ENCODE measurements around the gene TAOK3. TPM values are rescaled to one million over a fixed set of nuclear protein-coding genes. Genes with fewer than 3 reads are reported as not detected.

TAOK3 gene
- total and polyA plus RNA-seq, 9 of the 15 experiments (the other 6 are each of a cell fraction or from before 2014, with no cell fraction given): 24.3 to 83.5 (median 47.1) TPM

DNA sequence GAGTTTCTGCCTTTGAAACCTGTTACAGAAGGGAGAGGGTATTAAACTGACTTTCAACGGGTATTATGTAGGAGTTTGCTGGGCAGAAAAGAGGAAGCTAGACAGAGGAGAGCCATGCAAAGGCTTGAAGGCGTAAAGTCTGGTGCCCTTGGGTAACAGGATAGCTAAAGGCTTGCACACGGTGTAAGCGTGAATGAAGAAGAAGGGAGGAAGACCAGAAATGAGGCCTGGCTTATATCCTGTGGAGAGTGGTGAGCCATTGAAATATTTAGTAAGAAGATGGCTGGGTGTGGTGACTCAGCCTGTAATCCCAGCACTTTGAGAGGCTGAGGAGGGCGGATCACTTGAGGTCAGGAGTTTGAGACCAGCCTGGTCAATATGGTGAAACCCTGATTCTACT, 26.2 kb upstream of the TAOK3 start:
- intact Hi-C loops (cut with micrococcal nuclease): no loop called here
- no peaks in the 10 kb centered on the region for H3K9me1 ChIP-seq (ENCODE audit: control insufficient read depth, insufficient read depth, low read length)
- no peak overlapping the region for H2AFZ ChIP-seq (ENCODE audit: low read depth, low read length)
- no TSS peak for BruUV-seq (replicated peaks)
- WGBS (ENCODE audit: insufficient coverage, low coverage, missing lambda C conversion rate): 79% methylated on average over 5 of the region's 5 CpGs
- H3K4me2 ChIP-seq (ENCODE audit: insufficient read depth, low read length): no peak overlapping the region
- ATAC-seq (no peak), DNase-seq (ENCODE audit: extremely low read depth in 1 of 4, low spot score in 3 of 4) (no peak), FAIRE-seq (no peak)
- H3K27me3 ChIP-seq (ENCODE audit: control insufficient read depth in 2 of 2, insufficient read depth in 2 of 2, low read length in 2 of 2): no peaks in the 10 kb centered on the region
- CTCF ChIA-PET (ENCODE audit: low intra/inter-chr PET ratio): no interaction called here
- TF ChIP-seq ZNF561 (CRISPR knock-in tag; conservative IDR thresholded peaks at IDR 0.05): no peak
- TF ChIP-seq ZNF197 (CRISPR knock-in tag; IDR thresholded peaks at IDR 0.05; ENCODE audit: low read depth): no peak
- no peak for TF ChIP-seq SP2 (IDR thresholded peaks at IDR 0.05; ENCODE audit: extremely low read depth, low read depth, low read length, poor library complexity, severe bottlenecking)
- no peak for TF ChIP-seq ZNF277 (CRISPR knock-in tag; IDR thresholded peaks at IDR 0.05; ENCODE audit: borderline replicate concordance)
- no peak for TF ChIP-seq CHD1 (IDR thresholded peaks at IDR 0.05; ENCODE audit: low read length)
- TF ChIP-seq, protein P1, sequence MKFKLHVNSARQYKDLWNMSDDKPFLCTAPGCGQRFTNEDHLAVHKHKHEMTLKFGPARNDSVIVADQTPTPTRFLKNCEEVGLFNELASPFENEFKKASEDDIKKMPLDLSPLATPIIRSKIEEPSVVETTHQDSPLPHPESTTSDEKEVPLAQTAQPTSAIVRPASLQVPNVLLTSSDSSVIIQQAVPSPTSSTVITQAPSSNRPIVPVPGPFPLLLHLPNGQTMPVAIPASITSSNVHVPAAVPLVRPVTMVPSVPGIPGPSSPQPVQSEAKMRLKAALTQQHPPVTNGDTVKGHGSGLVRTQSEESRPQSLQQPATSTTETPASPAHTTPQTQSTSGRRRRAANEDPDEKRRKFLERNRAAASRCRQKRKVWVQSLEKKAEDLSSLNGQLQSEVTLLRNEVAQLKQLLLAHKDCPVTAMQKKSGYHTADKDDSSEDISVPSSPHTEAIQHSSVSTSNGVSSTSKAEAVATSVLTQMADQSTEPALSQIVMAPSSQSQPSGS (CRISPR knock-in tag; IDR thresholded peaks at IDR 0.05): no peak
- no peak for TF ChIP-seq ATF1 (CRISPR knock-in tag; IDR thresholded peaks at IDR 0.05)
- TF ChIP-seq ATF1 (tag; IDR thresholded peaks at IDR 0.05): no peak
- no peak for TF ChIP-seq ZNF398 (CRISPR knock-in tag; IDR thresholded peaks at IDR 0.05)
- no peak for TF ChIP-seq SRSF1 (IDR thresholded peaks at IDR 0.05; ENCODE audit: low read depth, low read length)
- no peak for TF ChIP-seq POLR2B (IDR thresholded peaks at IDR 0.05; ENCODE audit: low read depth, partially characterized antibody)
- TF ChIP-seq MCM7 (IDR thresholded peaks at IDR 0.05): no peak
- no peak for TF ChIP-seq FOXJ2 (tag; IDR thresholded peaks at IDR 0.05)
- TF ChIP-seq, protein P2, sequence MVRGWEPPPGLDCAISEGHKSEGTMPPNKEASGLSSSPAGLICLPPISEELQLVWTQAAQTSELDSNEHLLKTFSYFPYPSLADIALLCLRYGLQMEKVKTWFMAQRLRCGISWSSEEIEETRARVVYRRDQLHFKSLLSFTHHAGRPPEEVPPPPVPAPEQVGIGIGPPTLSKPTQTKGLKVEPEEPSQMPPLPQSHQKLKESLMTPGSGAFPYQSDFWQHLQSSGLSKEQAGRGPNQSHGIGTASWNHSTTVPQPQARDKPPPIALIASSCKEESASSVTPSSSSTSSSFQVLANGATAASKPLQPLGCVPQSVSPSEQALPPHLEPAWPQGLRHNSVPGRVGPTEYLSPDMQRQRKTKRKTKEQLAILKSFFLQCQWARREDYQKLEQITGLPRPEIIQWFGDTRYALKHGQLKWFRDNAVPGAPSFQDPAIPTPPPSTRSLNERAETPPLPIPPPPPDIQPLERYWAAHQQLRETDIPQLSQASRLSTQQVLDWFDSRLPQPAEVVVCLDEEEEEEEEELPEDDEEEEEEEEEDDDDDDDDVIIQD (CRISPR knock-in tag; IDR thresholded peaks at IDR 0.05): no peak
- no peak for TF ChIP-seq JUND (IDR thresholded peaks at IDR 0.05; ENCODE audit: borderline replicate concordance, low read depth, low read length)
- no peak for TF ChIP-seq JUND (tag; IDR thresholded peaks at IDR 0.05; ENCODE audit: borderline replicate concordance, low read depth, low read length)
- TF ChIP-seq ZNF583 (CRISPR knock-in tag; IDR thresholded peaks at IDR 0.05): no peak
- H3K9ac ChIP-seq (ENCODE audit: insufficient read depth in 1 of 2, low read depth in 2 of 2, low read length in 2 of 2): no peak overlapping the region
- H3K27ac ChIP-seq (ENCODE audit: extremely low read depth, low read depth, low read length): no peak overlapping the region
- no peaks in the 10 kb centered on the region for H3K4me1 ChIP-seq (replicated peaks in 1 of 2; ENCODE audit: control insufficient read depth in 2 of 2, insufficient read depth in 2 of 2, low read length in 2 of 2)
- H3K4me3 ChIP-seq: no peak overlapping the region
- POLR2A ChIA-PET: no interaction called here
- in situ Hi-C loops (cut with MboI): no loop called here
- H4K20me1 ChIP-seq (replicated peaks; ENCODE audit: control insufficient read depth, insufficient read depth, low read length): no peaks in the 10 kb centered on the region
- H3K79me2 ChIP-seq (ENCODE audit: control insufficient read depth, insufficient read depth, low read length): no peaks in the 10 kb centered on the region
- H3K36me3 ChIP-seq (ENCODE audit: control insufficient read depth, insufficient read depth, low read length): peaks cover 74% of the 10 kb centered on the region; the same call in 2 of the 3 replicates
- no peaks in the 10 kb centered on the region for H3K9me3 ChIP-seq (replicated peaks; ENCODE audit: control insufficient read depth, insufficient read depth, low read depth, low read length)

Measured in K562 (cell line).